ENCODE data around the gene HTRA3.

GRCh38 chr4:8326206-8326605 lies 56.7 kb downstream of the HTRA3 start:
- TF ChIP-seq CTCF (IDR thresholded peaks at IDR 0.05; ENCODE audit: poor library complexity): no peak
- TF ChIP-seq EZH2 (IDR thresholded peaks at IDR 0.05; ENCODE audit: borderline replicate concordance): no peak

All from hepatocyte (in vitro differentiated cells).